SK-N-SH (cell line): ENCODE results near the gene TMPRSS6. TPM values are rescaled to one million over a fixed set of nuclear protein-coding genes. Genes with fewer than 3 reads are reported as not detected.

ENCODE experiments used
- CTCF ChIA-PET: fragments of 300-600, 350-600 bp; formaldehyde crosslinking; extraction: SDS; loops from one replicate; lab custom pipeline; 2021; lab: Yijun Ruan, JAX
- POLR2A ChIA-PET: fragments of 350-600 bp; sonication (Branson Sonifier 250); formaldehyde crosslinking; extraction: SDS; loops from one replicate; lab custom pipeline; 2020; ENCODE audit warnings: antibody characterized with exemption, inconsistent platforms; lab: Yijun Ruan, JAX
- DNase-seq: peaks from one replicate; pipeline ENCODE4 v3.0.0; 2012
- H2AFZ ChIP-seq: fragments of 200-600 bp; sonication (generic); 2 replicates; pipeline ENCODE4 v1.8.1; 2016; ENCODE audit warnings: antibody characterized with exemption, mild to moderate bottlenecking, low read depth
- H3F3A ChIP-seq: fragments of 200-600 bp; sonication (generic); replicated peaks from 2 replicates; pipeline ENCODE3; 2016; ENCODE audit warnings: antibody characterized with exemption, mild to moderate bottlenecking; ENCODE audit not compliant: insufficient read depth
- H3K27ac ChIP-seq, 2 experiments: fragments of 200-500 bp in 1 of 2; fragments of 200-600 bp in 1 of 2; sonication (Bioruptor generic) in 1 of 2; sonication (generic), shearing (Covaris generic) in 1 of 2; 2 replicates each; pipeline versions ENCODE4 v1.5.1 to v1.6.1; 2014 to 2016; ENCODE audit warnings: low read depth in 2 of 2, inconsistent platforms in 1 of 2, low read length in 1 of 2, mild to moderate bottlenecking in 1 of 2, mixed read lengths in 1 of 2
- H3K27me3 ChIP-seq: fragments of 200-600 bp; sonication (generic), shearing (Covaris generic); 2 replicates; pipeline ENCODE4 v1.6.1; 2016; ENCODE audit warnings: mixed run types; ENCODE audit not compliant: insufficient read depth
- H3K36me3 ChIP-seq, 2 experiments: fragments of 200-500 bp in 1 of 2; fragments of 200-600 bp in 1 of 2; sonication (Bioruptor generic) in 1 of 2; sonication (generic) in 1 of 2; replicated peaks in 1 of 2; 2 replicates each; pipeline versions ENCODE3 to v1.5.1; 2014 to 2016; ENCODE audit warnings: low read length in 1 of 2, mild to moderate bottlenecking in 1 of 2; ENCODE audit not compliant: insufficient read depth in 2 of 2, control insufficient read depth in 1 of 2
- H3K4me1 ChIP-seq, 2 experiments: fragments of 200-500 bp in 1 of 2; fragments of 200-600 bp in 1 of 2; sonication (Bioruptor generic) in 1 of 2; sonication (generic), shearing (Covaris generic) in 1 of 2; 2 replicates each; pipeline versions ENCODE4 v1.5.1 to v1.6.1; 2014 to 2016; ENCODE audit warnings: low read depth in 1 of 2, low read length in 1 of 2, mixed run types in 1 of 2; ENCODE audit not compliant: insufficient read depth in 2 of 2, control insufficient read depth in 1 of 2
- H3K4me2 ChIP-seq: fragments of 200-600 bp; sonication (generic), shearing (Covaris generic); 2 replicates; pipeline ENCODE4 v1.6.1; 2017; ENCODE audit warnings: mixed run types
- H3K4me3 ChIP-seq, 2 experiments: fragments of 200-500 bp in 1 of 2; fragments of 200-600 bp in 1 of 2; sonication (Bioruptor generic) in 1 of 2; sonication (generic), shearing (Covaris generic) in 1 of 2; 2 replicates each; pipeline versions ENCODE4 v1.5.1 to v1.8.1; 2014 to 2016; ENCODE audit warnings: low read depth in 2 of 2, inconsistent platforms in 1 of 2, low read length in 1 of 2, mild to moderate bottlenecking in 1 of 2, mixed read lengths in 1 of 2, moderate library complexity in 1 of 2
- H3K79me2 ChIP-seq: fragments of 200-600 bp; sonication (generic); 2 replicates; pipeline ENCODE4 v1.8.1; 2017; ENCODE audit warnings: mild to moderate bottlenecking; ENCODE audit not compliant: insufficient read depth
- H3K9ac ChIP-seq: fragments of 200-600 bp; sonication (generic); 2 replicates; pipeline ENCODE4 v1.6.1; 2017; ENCODE audit warnings: mixed run types
- H3K9me2 ChIP-seq: fragments of 200-600 bp; sonication (generic); 2 replicates; pipeline ENCODE4 v1.6.1; 2017; ENCODE audit warnings: mixed run types
- H3K9me3 ChIP-seq: fragments of 200-600 bp; sonication (generic); 2 replicates; pipeline ENCODE4 v1.6.1; 2017; ENCODE audit warnings: mixed run types, mild to moderate bottlenecking, moderate library complexity
- H4K20me1 ChIP-seq: fragments of 200-600 bp; sonication (generic); 2 replicates; pipeline ENCODE4 v1.6.1; 2017; ENCODE audit warnings: mild to moderate bottlenecking, mixed run types; ENCODE audit not compliant: insufficient read depth
- CHD2 ChIP-seq: fragments of 150-350 bp; IDR thresholded peaks from 2 replicates; pipeline ENCODE4 v1.6.1; 2018; ENCODE audit warnings: low read length; ENCODE audit not compliant: partially characterized antibody
- CTCF ChIP-seq: fragments of 200-600 bp; sonication (generic); IDR thresholded peaks from 2 replicates; pipeline ENCODE4 v1.6.1; 2017; ENCODE audit warnings: antibody characterized with exemption, mild to moderate bottlenecking, moderate library complexity
- ELF1 ChIP-seq: IDR thresholded peaks from 2 replicates; pipeline ENCODE4 v1.4.0; 2012
- EZH2phosphoT487 ChIP-seq: fragments of 200-600 bp; sonication (generic); IDR thresholded peaks from 2 replicates; pipeline ENCODE4 v1.6.1; 2017; ENCODE audit warnings: low read depth, mixed run types, mild to moderate bottlenecking, antibody characterized with exemption, moderate library complexity, borderline replicate concordance
- FOXJ3 ChIP-seq: sonication (generic); formaldehyde crosslinking; IDR thresholded peaks from 2 replicates; pipeline ENCODE4 v1.5.1; 2020; ENCODE audit warnings: mild to moderate bottlenecking, missing genetic modification reagents
- GABPA ChIP-seq: IDR thresholded peaks from 2 replicates; pipeline ENCODE4 v1.4.0; 2012; ENCODE audit warnings: low read depth, mild to moderate bottlenecking
- JUND ChIP-seq: IDR thresholded peaks from 2 replicates; pipeline ENCODE4 v1.4.0; 2012
- MAX ChIP-seq: IDR thresholded peaks from 2 replicates; pipeline ENCODE4 v1.4.0; 2012; ENCODE audit warnings: low read depth
- NRF1 ChIP-seq: IDR thresholded peaks from 2 replicates; pipeline ENCODE4 v1.6.1; 2012; ENCODE audit warnings: low read depth, mild to moderate bottlenecking, low read length
- PBX3 ChIP-seq: IDR thresholded peaks from 2 replicates; pipeline ENCODE4; 2012
- POLR2AphosphoS5 ChIP-seq: IDR thresholded peaks from 2 replicates; pipeline ENCODE4 v1.6.1; 2012; ENCODE audit warnings: low read depth, low read length
- RCOR1 ChIP-seq: fragments of 150-350 bp; IDR thresholded peaks from 2 replicates; pipeline ENCODE4 v1.6.1; 2017; ENCODE audit warnings: antibody characterized with exemption, low read length
- RFX5 ChIP-seq: IDR thresholded peaks from 2 replicates; pipeline ENCODE4 v1.6.1; 2012; ENCODE audit warnings: mild to moderate bottlenecking, improper control_type of control experiment, low read length
- SIN3A ChIP-seq: IDR thresholded peaks from 2 replicates; pipeline ENCODE4 v1.6.1; 2012; ENCODE audit warnings: low read depth, mild to moderate bottlenecking, low read length, moderate library complexity, borderline replicate concordance
- SMC3 ChIP-seq: IDR thresholded peaks from 2 replicates; pipeline ENCODE4 v1.6.1; 2012; ENCODE audit warnings: low read depth, low read length, improper control_type of control experiment
- USF1 ChIP-seq: IDR thresholded peaks from 2 replicates; pipeline ENCODE4 v1.4.0; 2012; ENCODE audit warnings: low read depth, borderline replicate concordance
- ZBTB33 ChIP-seq: IDR thresholded peaks from 2 replicates; pipeline ENCODE4 v1.4.0; 2012; ENCODE audit warnings: low read depth, borderline replicate concordance
- WGBS: methylation state at CpG from one replicate; pipeline ENCODE4 v1.1.6; 2017; ENCODE audit warnings: low lambda C conversion rate; 5-methylcytosine and 5-hydroxymethylcytosine counted together
- polyA plus RNA-seq, 3 experiments: library from polyadenylated mRNA; depleted of rRNA; stranded (reverse); fragments of >200 nt; gene quantifications; 2 replicates each; pipeline ENCODE4 v1.2.3, GENCODE V29; 2012

The TMPRSS6 gene
- polyA plus RNA-seq, 1 of the 3 experiments (the other 2 are of a cell fraction): not detected

GRCh38 chr22:37065180-37065579 lies 44.3 kb downstream of the TMPRSS6 start:
- Histone ChIP-seq H4K20me1 (no peaks in the 10 kb centered on the region), H3K27ac (no peak overlapping the region), H3K79me2 (no peaks in the 10 kb centered on the region), H3F3A (no peaks in the 10 kb centered on the region), H3K9me3 (no peaks in the 10 kb centered on the region), H3K9ac (no peak overlapping the region), H2AFZ (no peak overlapping the region), H3K4me2 (no peak overlapping the region), H3K4me3 (no peak overlapping the region), H3K4me1 (no peaks in the 10 kb centered on the region; a peak in 1 of 4 replicates), H3K9me2 (no peaks in the 10 kb centered on the region), H3K36me3 (peaks cover 0 to 4% of the 10 kb centered on the region in 2 experiments), H3K27me3 (peaks cover 18% of the 10 kb centered on the region; the same call in 1 of the 2 replicates)
- no peak for DNase-seq
- ChIA-PET CTCF (interaction anchor here (2.5 kb wide), 1 partner anchor 11 kb away, joined by 7 read pairs; no protein-coding TSS in a partner anchor), POLR2A (no interaction called here)
- WGBS: 100% methylated on average over 1 of the region's 3 CpGs
- TF ChIP-seq SIN3A (no peak), CHD2 (no peak), ZBTB33 (no peak), SMC3 (no peak), NRF1 (no peak), PBX3 (no peak), RFX5 (no peak), MAX (no peak), RCOR1 (no peak), FOXJ3 (no peak), JUND (no peak), POLR2AphosphoS5 (no peak), USF1 (no peak), CTCF (no peak), EZH2phosphoT487 (no peak), GABPA (no peak), ELF1 (no peak)
